H54 (cell line): ENCODE results near the gene OSER1.
"Not testable (repeated sequence)": the region's sequence is repeated elsewhere in the genome, so short reads cannot be mapped to it uniquely, and the experiment has no call there.

Experiments used
- DNase-seq: peaks from one replicate; pipeline ENCODE4 v3.0.0; 2011; ENCODE audit warnings: low spot score, mixed read lengths; ENCODE audit not compliant: insufficient read length
- FAIRE-seq: peaks from 3 replicates; lab custom pipeline; 2011; peaks lifted over from hg19 to GRCh38; lab: Jason Lieb, UNC
- POLR2A ChIP-seq: IDR thresholded peaks from 2 replicates; pipeline ENCODE4 v1.6.1; 2011; ENCODE audit warnings: low read depth, mild to moderate bottlenecking, low read length

Gene OSER1

GRCh38 chr20:44210406-44211176, at the start of gene OSER1:
Gene OSER1 (minus strand): TSS chr20:44210771. CDS start chr20:44206957, 3,814 bp downstream.
- FAIRE-seq (peak; percentile 67), DNase-seq (peak; percentile 92)
- TF ChIP-seq POLR2A, result peak; percentile 93

GRCh38 chr20:44258226-44258890, 47.8 kb upstream of the OSER1 start:
- FAIRE-seq (no peak), DNase-seq (no peak)
- no peak for TF ChIP-seq POLR2A

- FAIRE-seq (no peak), DNase-seq (no peak)
- no peak for TF ChIP-seq POLR2A
Measured at GRCh38 chr20:44256961-44257360, 46.4 kb upstream of the OSER1 start.

- DNase-seq (no peak), FAIRE-seq (no peak)
- TF ChIP-seq POLR2A, result no peak
Measured at GRCh38 chr20:44255942-44256341, 45.4 kb upstream of the OSER1 start.

GRCh38 chr20:44254073-44254472, 43.5 kb upstream of the OSER1 start:
- TF ChIP-seq POLR2A, result no peak
- DNase-seq (no peak), FAIRE-seq (no peak)

- DNase-seq (no peak), FAIRE-seq (no peak)
- no peak for TF ChIP-seq POLR2A
Measured at GRCh38 chr20:44253528-44253927, 43.0 kb upstream of the OSER1 start.

DNA sequence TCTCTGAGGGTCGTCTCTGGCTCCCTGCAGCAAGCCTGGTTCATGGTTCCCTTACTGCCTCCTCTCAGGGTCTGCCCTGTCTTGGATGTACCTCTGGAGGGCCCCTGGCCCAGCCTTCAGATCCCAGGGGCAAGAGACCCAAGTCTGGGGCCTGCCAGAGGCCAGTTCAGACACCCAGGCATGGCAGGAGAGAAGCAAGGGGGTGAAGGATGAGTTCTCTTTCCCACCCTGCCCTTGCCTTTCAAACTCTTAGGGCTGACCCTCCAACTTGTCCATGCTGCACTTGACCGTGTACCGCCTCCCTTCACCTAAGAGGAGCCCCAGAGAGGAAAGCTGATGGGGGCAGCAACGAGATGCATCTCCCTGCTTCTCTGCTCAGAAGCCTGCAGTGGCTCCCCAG, 40.7 kb upstream of the OSER1 start:
- TF ChIP-seq POLR2A, result no peak
- no peak for DNase-seq
- FAIRE-seq, result no peak

DNA sequence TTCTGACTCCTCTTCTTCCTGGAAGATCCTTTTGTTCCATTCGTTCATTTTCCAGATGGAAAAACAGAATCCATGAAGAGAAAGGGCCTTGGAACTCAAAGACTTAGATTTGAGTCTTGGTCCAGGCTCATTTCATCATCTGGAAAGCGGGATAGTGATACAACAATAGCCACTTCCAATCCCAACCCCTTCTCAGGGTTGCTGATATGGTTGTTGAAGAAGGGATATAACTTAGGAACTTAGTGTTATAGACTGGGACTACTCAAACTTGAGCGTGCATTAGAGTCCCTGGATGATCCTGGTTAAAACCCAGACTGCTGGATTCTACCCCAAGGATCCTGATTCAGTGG, 37.8 kb upstream of the OSER1 start:
- no peak for FAIRE-seq
- TF ChIP-seq POLR2A, result no peak
- DNase-seq, result no peak

DNA sequence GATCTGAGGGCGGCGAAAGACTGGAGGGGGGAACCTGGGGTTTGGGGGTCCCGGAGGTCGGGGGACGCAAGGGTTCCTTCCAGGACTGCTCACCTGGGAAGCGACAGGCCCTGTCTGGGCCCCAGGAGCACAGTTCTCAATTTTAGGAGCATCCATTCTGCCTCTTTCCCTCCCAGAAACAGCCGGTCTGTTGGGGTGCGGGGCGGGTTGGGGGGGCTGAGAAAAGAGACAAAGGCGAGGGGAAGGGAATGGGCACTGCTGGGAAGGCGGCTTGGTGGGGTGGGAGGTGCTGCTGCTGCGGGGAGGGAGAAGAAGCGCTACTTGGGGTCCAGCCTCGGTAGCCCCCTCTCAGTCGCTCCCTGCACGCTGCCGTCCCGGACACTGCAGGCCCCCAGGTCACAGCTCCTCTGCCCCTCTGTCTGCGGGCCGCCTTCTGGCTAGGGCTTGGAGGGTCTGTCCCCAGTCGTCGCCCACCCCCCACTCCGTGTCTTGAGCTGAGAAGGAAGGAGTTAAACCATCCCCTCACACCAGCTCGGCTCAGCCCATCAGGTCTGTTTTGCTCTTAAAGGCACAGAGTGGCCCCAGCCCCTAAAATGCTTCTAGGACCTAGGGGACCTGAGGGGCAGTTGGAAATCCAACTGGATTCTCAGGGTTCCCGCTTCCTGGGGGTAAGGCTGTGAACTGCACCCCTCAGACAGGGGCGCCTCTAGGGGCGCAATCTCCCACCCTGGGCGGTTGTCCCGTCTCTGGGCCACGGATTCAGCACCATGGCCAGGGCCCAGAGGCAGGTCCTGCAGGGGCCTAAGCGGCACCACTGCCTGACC, 37.2 kb upstream of the OSER1 start:
- DNase-seq, result peak; percentile 44
- FAIRE-seq, result no peak
- TF ChIP-seq POLR2A, result no peak

- FAIRE-seq (no peak), DNase-seq (no peak)
Measured at GRCh38 chr20:44247131-44247571, 36.6 kb upstream of the OSER1 start, which contains the start of gene GDAP1L1. Gene GDAP1L1 (plus strand): TSS chr20:44247308. CDS start chr20:44247335, 27 bp downstream.

DNA sequence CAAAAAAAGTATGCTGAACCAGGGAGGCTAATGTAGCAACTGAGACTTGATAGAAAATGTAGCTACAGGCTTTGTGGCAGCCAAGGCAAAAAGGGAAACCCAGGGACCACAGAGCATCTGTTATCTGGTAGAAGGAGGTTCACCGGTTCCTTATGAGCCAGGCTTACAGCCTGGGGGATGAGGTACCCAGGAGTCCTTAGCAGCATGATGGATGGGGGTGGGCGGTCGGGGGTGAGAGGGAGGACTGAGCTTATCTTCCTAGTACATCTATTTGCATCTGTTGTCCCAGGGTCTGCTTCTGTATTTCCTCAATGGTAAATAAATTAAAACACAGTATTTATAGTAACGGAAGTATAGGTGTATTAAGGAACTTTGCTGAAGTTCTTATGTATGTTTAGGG, 35.4 kb upstream of the OSER1 start:
- DNase-seq, result no peak
- no peak for FAIRE-seq
- TF ChIP-seq POLR2A, result no peak

More at GRCh38 chr20:44247131-44247571, 36.6 kb upstream of the OSER1 start, which contains the start of gene GDAP1L1:
- TF ChIP-seq POLR2A, result no peak

DNA sequence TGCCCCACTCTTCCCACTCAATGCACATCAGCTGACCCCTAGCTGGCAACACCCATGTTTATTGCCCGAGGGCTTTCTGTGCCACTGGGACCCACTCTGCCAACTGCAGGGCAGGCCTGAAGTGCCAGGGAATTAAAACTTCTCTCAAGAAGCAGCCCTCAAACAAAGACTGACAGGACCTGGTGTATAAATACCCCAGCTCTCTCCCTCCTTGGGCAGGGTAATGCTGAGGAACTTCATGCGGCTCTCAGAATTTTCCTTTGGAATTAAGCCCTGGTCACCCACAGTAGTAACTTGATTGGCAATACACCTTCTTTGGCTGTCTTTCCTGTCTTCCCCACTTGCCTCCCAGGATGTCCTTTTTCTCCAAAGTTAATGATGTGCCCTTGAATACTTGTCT, 31.2 kb upstream of the OSER1 start:
- FAIRE-seq (no peak), DNase-seq (no peak)
- TF ChIP-seq POLR2A, result no peak

DNA sequence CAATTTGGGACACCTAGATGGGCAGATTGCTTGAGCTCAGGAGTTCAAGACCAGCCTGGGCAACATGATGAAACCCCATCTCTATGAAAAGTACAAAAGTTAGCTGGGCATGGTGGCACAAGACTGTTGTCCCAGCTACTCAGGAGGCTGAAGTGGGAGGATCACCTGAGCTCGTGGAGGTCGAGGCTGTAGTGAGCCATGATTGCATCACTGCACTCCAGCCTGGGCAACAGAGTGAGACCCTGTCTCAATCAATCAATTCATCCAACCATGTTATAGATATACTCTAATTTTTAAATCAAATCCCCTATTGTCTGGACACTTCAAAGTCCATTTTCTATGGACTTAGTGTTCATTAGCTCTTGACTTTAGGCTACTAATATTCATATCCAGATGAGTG, 26.3 kb upstream of the OSER1 start:
- not testable (repeated sequence) for DNase-seq, FAIRE-seq

- no peak for FAIRE-seq
- no peak for TF ChIP-seq POLR2A
- DNase-seq, result no peak
Measured at GRCh38 chr20:44235702-44236101, 25.1 kb upstream of the OSER1 start.
